Adrenal gland (tissue), 5 donors: ENCODE results near the gene PIP5KL1.

Experiments
- POLR2A ChIP-seq, 2 donors: fragments of 450-650 bp; IDR thresholded peaks; one replicate each; pipeline ENCODE4 v1.6.1; 2017; ENCODE audit warnings: antibody characterized with exemption in 2 of 2, mild to moderate bottlenecking in 2 of 2, moderate library complexity in 1 of 2
- TF ChIP-seq, protein P1 (sequence below), 6 experiments: fragments of 450-650 bp in 4 of 6; fragments of 200-600 bp in 2 of 6; sonication (generic) in 1 of 6; IDR thresholded peaks; 1 replicate in 5 of 6; 2 replicates in 1 of 6; pipeline versions ENCODE4 v1.5.1 to v1.8.0; 2016 to 2021; ENCODE audit warnings: antibody characterized with exemption in 6 of 6, mild to moderate bottlenecking in 2 of 6, moderate library complexity in 1 of 6
- donor health status: DM: no; HTN: no; CAD: no.

DNA sequence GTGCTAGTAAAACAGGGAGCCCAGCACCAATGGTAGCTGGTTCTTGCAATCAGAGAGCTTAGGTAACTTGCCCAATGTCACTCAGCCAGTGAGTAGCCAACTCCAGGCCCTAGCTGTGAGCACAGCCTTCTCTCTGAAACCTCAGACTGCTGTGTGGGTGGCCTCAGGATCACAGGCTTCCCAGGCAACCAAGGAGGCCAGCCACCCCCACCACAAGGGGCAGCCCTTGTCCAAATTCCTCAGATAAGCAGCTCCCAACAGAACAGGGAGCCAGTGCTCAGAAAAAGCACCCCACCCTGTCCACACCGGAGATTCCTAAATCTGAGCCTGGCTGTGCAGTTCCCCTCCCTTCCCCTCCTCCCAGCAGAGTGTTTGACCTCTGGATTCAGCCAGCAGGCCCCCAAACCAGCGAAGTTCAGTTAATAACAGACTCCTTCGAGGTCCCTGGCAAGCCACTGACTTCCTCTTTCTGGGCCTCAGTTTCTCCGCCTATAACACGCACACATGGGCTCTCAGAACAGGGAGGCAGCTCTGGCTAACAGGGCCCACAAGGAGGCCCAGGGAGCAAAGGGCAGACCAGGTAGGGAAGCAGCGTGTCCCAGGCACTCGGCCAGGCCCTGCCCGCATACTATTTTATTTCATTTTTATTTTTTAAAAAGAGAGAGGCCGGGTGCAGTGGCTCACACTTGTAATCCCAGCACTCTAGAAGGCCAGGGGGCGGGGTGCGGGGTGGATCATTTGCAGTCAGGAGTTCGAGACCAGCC lies 47.5 kb upstream of the PIP5KL1 start:
- TF ChIP-seq, protein P1, sequence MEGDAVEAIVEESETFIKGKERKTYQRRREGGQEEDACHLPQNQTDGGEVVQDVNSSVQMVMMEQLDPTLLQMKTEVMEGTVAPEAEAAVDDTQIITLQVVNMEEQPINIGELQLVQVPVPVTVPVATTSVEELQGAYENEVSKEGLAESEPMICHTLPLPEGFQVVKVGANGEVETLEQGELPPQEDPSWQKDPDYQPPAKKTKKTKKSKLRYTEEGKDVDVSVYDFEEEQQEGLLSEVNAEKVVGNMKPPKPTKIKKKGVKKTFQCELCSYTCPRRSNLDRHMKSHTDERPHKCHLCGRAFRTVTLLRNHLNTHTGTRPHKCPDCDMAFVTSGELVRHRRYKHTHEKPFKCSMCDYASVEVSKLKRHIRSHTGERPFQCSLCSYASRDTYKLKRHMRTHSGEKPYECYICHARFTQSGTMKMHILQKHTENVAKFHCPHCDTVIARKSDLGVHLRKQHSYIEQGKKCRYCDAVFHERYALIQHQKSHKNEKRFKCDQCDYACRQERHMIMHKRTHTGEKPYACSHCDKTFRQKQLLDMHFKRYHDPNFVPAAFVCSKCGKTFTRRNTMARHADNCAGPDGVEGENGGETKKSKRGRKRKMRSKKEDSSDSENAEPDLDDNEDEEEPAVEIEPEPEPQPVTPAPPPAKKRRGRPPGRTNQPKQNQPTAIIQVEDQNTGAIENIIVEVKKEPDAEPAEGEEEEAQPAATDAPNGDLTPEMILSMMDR (IDR thresholded peaks at IDR 0.05): peak in 2 of 6 experiments; percentile 21 to 26
- TF ChIP-seq POLR2A (IDR thresholded peaks at IDR 0.05): peak in 1 of 2 donors; percentile 81
